Colonic mucosa (tissue), 4 donors: ENCODE data around the gene TXNIP. TPM values are rescaled to one million over a fixed set of nuclear protein-coding genes. Genes with fewer than 3 reads are reported as not detected.

Experiments
- DNase-seq: peaks from one replicate; pipeline ENCODE4 v3.0.0-alpha.2; 2020
- H3K27ac ChIP-seq: fragments of 200-600 bp; one replicate; pipeline ENCODE4 v1.8.0; 2021
- H3K27me3 ChIP-seq: fragments of 200-600 bp; one replicate; pipeline ENCODE4 v1.8.0; 2021
- H3K36me3 ChIP-seq: fragments of 200-600 bp; one replicate; pipeline ENCODE4 v1.8.0; 2021
- H3K4me1 ChIP-seq: fragments of 200-600 bp; one replicate; pipeline ENCODE4 v1.8.0; 2021; ENCODE audit warnings: mild to moderate bottlenecking
- H3K4me3 ChIP-seq: fragments of 200-600 bp; one replicate; pipeline ENCODE4 v1.8.0; 2021
- H3K9ac ChIP-seq, 2 donors: one replicate each; pipeline ENCODE4 v1.7.0; 2013; ENCODE audit warnings: control low read depth in 2 of 2, low read depth in 2 of 2, low read length in 2 of 2
- H3K9me3 ChIP-seq: fragments of 200-600 bp; one replicate; pipeline ENCODE4 v1.8.0; 2021
- intact Hi-C: fragments of 100-400 bp; cut with DNase I; formaldehyde crosslinking; loops from one replicate; pipeline ENCODE4 v1.14.1; 2022
- total RNA-seq, 2 donors: library from RNA; stranded (reverse); fragmentation: NEBNext Ultra II Directional in 1 of 2; extraction: Animal tissue kit (Norgen Biotek cat#: 25700) in 1 of 2; gene quantifications; one replicate each; pipeline ENCODE4 v1.2.1, GENCODE V29; 2021
- TF ChIP-seq, protein P1 (sequence below): fragments of 200-600 bp; IDR thresholded peaks from one replicate; pipeline ENCODE4 v1.8.0; 2022; ENCODE audit warnings: antibody characterized with exemption, mild to moderate bottlenecking
- donor health status: healthy.
- donor health status: DM: no; HTN: no; CAD: no.
- donor health status: DM: no; HTN: no; CAD: no.

TXNIP gene
- total RNA-seq, 2 donors from 2014 or later = 302 to 496 TPM

DNA sequence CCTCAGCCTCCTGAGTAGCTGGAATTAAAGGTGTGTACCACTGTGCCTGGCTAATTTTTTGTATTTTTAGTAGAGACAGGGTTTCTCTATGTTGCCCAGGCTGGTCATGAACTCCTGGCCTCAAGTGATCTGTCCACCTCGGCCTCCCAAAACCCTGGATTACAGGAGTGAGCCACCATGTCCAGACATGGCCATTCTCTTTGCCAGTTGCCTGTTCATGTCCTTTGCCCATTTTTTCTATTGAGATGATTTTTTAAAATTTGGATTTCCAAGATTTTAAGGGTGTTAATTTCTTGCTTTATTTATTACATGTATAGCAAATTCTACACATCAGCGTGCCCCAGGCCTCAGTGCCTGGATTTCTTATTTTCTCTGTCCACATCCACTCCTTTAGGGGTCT, 29.1 kb downstream of the TXNIP start:
- no peak overlapping the region for H3K27ac ChIP-seq
- no peaks in the 10 kb centered on the region for H3K4me1 ChIP-seq
- H3K9me3 ChIP-seq = no peaks in the 10 kb centered on the region
- no peaks in the 10 kb centered on the region for H3K27me3 ChIP-seq
- intact Hi-C loops = no loop called here
- no peak overlapping the region for H3K4me3 ChIP-seq
- DNase-seq = no peak
- H3K9ac ChIP-seq = no peak overlapping the region
- TF ChIP-seq, protein P1, sequence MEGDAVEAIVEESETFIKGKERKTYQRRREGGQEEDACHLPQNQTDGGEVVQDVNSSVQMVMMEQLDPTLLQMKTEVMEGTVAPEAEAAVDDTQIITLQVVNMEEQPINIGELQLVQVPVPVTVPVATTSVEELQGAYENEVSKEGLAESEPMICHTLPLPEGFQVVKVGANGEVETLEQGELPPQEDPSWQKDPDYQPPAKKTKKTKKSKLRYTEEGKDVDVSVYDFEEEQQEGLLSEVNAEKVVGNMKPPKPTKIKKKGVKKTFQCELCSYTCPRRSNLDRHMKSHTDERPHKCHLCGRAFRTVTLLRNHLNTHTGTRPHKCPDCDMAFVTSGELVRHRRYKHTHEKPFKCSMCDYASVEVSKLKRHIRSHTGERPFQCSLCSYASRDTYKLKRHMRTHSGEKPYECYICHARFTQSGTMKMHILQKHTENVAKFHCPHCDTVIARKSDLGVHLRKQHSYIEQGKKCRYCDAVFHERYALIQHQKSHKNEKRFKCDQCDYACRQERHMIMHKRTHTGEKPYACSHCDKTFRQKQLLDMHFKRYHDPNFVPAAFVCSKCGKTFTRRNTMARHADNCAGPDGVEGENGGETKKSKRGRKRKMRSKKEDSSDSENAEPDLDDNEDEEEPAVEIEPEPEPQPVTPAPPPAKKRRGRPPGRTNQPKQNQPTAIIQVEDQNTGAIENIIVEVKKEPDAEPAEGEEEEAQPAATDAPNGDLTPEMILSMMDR = no peak
- no peaks in the 10 kb centered on the region for H3K36me3 ChIP-seq

DNA sequence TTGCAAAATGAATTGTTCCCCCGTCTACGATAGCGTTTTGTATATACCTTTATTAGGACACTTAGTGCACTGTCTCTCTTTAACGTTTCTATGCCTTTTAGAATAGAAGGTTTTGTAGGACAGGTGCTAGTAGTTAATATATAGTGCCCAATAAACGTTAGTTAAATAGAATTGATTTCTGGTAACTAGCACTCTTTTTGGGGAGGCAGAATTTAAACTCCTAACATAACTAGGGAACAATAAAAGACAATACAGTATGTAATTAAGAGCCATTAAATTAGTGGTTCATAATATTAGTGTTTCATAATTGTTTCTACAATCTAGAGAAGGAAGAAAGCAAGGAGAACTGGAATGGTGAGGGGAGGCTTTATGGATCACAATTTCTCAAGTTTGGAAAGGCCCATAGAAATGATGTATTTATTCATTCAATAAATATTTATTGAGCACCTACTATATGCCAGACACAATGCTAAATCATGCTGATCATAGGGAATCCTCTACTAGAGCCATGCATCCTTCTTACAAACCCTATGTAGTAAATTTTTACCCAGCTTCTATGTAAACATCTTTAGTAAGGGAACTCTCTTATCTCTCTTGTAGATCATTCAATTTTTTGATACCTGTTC, 31.1 kb downstream of the TXNIP start:
- H3K27me3 ChIP-seq = peaks cover 18% of the 10 kb centered on the region
- H3K27ac ChIP-seq = peak overlapping the region; percentile 64
- H3K4me1 ChIP-seq = peaks cover 6% of the 10 kb centered on the region
- H3K4me3 ChIP-seq = peak overlapping the region; percentile 48
- intact Hi-C loops = no loop called here
- peak overlapping the region; percentile 57 to 86 for H3K9ac ChIP-seq
- no peak for DNase-seq
- H3K9me3 ChIP-seq = no peaks in the 10 kb centered on the region
- TF ChIP-seq, protein P1 = no peak
- H3K36me3 ChIP-seq = no peaks in the 10 kb centered on the region

DNA sequence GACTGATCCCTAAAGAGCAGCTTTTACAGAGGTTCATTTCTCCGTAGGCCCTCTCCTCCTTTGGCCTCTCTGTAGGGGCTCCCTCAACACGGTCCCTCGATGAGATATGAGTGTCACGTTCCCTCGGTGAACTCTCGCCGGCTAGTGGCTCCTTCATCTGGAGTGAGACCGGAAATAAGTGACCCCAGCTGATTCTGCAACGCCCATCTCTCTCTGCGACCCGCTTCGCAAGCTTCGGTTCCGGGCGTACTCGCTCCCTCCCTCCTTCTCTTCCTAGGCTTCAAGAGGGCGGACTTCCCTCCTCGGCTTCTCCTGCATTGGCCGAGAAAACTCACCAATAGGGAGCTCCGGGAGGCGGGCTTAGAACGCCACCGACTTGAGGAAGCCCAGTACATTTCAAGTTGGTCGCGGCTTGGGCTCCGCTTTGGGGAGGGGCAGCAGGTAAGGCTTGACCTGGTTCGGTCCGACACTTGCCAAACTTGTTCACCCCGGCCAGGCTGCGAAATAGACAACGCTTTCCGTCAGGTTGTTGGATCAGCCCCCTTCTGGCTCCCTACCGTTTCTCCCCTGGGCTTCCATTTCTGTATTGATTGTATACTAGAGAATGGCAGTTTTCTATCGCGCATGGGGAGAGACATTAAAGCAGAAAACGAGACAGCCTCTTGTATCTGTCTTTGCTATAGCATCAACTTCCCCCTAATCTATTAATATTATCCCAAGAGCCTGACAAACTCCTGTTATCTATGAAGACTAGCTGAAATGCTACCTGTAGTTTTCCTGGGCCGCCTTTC, 31.9 kb downstream of the TXNIP start, which contains the start of the genes ANKRD34A and POLR3GL:
Gene ANKRD34A, minus strand, starts transcription at position 248 of the 791 bp plus-strand sequence. CDS start 2,816 bp downstream, outside the sequence.
Gene POLR3GL, plus strand, starts transcription at position 363 of the 791 bp plus-strand sequence. CDS start 10,176 bp downstream, outside the sequence.
- intact Hi-C loops = no loop called here
- H3K4me1 ChIP-seq = peaks cover 6% of the 10 kb centered on the region
- DNase-seq = peak; percentile 98
- TF ChIP-seq, protein P1 = no peak
- peak within 1 kb of the TSS; percentile 57 to 86 for H3K9ac ChIP-seq
- peak within 1 kb of the TSS; percentile 64 for H3K27ac ChIP-seq
- no peaks in the 10 kb centered on the region for H3K9me3 ChIP-seq
- no peaks in the 10 kb centered on the region for H3K36me3 ChIP-seq
- peak within 1 kb of the TSS; percentile 48 for H3K4me3 ChIP-seq
- H3K27me3 ChIP-seq = peaks cover 25% of the 10 kb centered on the region

DNA sequence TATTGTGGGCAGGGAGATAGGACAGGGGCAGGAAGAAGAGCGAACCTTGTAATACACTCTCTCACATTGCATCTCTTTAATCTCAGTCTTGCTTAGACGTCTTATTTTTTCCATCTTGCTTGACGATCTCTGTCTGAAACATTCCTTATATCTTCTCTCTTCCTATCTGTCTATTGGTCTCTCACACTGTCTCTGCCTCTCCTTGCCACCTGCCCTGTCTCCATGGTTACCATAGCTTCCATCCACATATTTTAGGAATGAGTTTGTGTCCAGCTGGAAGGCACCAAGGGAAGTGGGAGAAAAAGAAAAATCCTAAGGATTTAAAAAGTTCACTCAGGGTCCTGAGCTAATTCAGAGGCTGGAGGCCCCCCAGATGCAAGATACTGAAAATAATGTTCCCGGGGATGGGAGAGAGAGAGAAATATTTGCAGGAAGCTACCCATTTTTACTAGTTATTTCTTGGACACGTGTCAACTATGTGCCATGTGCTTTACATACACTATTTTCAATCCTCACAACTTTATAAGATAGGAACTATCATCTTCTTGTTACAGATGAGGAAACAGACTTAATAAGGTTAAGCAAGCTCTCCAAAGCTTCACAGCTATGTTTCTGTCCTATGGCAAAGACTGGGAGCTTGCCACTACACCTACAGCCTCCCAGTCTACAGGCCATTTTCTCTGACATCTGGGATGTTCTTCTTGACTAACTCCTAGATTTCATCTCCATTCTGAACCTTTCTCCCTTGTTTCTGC, 32.9 kb downstream of the TXNIP start:
- TF ChIP-seq, protein P1 = no peak
- intact Hi-C loops = no loop called here
- Histone ChIP-seq H3K4me1 (peaks cover 6% of the 10 kb centered on the region), H3K36me3 (no peaks in the 10 kb centered on the region), H3K9ac (peak overlapping the region; percentile 53 to 86), H3K27ac (peak overlapping the region; percentile 64), H3K4me3 (peak overlapping the region; percentile 48), H3K27me3 (peaks cover 25% of the 10 kb centered on the region), H3K9me3 (no peaks in the 10 kb centered on the region)
- no peak for DNase-seq
